Measurements from ENCODE around the gene KLF13.

The KLF13 gene

GRCh38 chr15:31300981-31301672, 25.5 kb upstream of the KLF13 start:
- DNase-seq, result no peak

GRCh38 chr15:31301673-31301990, 25.0 kb upstream of the KLF13 start:
- no peak for DNase-seq

- no peak for DNase-seq
Observed at GRCh38 chr15:31302029-31302657, 24.5 kb upstream of the KLF13 start.

- DNase-seq, result no peak
Observed at GRCh38 chr15:31302778-31303725, 23.6 kb upstream of the KLF13 start.

- no peak for DNase-seq
Observed at GRCh38 chr15:31303726-31304648, 22.6 kb upstream of the KLF13 start.

DNA sequence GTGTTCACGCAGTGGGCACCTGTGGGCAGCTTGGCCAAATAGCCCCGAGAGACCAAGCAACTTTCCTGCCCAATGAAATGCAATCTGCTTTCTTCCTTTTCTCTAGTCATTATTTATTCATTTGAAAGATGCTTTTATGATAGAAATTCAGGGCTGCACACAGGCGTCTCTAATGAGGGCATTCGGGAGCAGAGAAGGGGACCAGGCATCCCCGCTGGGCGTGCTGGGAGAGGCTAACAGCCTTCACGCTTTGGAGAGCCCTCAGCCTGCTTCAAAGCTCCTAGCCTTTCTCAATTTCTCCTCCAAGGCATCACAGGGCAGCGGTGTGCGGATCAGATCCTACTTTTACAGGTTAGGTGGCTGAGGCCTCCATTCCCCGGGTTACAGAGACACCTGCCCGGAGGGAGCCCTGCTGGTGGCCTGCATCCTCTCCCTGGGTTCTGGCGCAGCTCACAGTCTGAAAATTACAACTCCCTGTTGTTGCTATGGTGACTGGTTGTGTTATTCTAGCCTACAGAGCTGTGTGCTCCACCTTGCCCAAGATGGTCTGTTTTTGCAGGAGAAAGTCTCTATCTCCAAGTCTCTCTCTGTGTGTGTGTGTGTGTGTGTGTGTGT, 21.8 kb upstream of the KLF13 start:
- peak; percentile 23 to 28 for DNase-seq

DNA sequence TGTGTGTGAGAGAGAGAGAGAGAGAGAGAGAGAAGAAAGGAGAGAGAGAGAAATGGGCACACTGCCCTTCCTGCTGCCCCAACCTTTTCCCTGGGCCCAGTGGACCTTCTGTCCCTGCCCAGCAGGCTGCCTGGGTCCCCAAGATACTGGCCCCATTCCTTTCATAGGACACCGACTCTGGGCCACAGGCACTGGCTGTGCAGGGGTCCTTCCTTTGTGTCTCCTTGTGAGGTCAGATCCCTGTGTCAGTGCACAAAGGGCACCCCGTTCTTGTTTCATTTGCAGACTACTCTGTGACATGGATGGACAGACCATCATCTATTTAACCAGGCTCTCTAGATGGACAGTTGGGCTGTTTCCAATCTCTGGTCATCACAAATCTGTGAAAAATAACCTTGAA, 21.3 kb upstream of the KLF13 start:
- no peak for DNase-seq

DNA sequence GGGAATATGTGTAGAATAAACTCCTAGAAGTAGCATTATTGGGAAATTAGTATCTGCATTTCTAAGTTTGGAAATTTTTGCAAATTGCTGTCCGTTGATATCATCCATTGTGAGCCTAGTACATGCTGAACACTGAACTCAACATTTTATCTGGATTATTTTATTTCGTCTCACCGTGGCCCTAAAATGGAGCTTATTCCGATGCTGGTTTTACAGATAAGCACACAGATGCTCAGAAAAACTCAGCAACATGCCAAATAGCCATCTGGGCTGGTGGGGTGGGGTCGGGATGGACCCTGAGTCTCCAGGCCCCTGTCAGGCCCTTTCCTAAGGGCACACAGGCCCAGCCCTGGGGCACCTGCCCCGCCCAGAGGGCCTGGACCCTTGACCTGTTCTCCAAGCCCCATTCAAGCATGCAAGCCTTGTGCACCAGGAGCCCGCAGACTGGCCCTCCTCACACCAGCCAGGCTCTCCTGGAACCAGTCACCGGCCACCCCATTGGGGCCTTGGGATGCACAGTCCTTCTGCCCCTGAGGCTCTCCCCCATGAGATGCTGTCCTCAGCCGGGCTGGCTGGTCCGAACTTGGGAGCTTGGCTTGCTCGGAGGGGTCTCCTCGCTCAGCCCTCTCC, 20.7 kb upstream of the KLF13 start:
- no peak for DNase-seq

- peak; percentile 70 to 80 for DNase-seq
Observed at GRCh38 chr15:31306426-31307269, 20.0 kb upstream of the KLF13 start.

- DNase-seq, result no peak
Observed at GRCh38 chr15:31307270-31308184, 19.1 kb upstream of the KLF13 start.

GRCh38 chr15:31308185-31308639, 18.4 kb upstream of the KLF13 start:
- peak in 1 of 2 experiments; percentile 37 for DNase-seq

GRCh38 chr15:31309893-31310606, 16.6 kb upstream of the KLF13 start:
- no peak for DNase-seq

DNA sequence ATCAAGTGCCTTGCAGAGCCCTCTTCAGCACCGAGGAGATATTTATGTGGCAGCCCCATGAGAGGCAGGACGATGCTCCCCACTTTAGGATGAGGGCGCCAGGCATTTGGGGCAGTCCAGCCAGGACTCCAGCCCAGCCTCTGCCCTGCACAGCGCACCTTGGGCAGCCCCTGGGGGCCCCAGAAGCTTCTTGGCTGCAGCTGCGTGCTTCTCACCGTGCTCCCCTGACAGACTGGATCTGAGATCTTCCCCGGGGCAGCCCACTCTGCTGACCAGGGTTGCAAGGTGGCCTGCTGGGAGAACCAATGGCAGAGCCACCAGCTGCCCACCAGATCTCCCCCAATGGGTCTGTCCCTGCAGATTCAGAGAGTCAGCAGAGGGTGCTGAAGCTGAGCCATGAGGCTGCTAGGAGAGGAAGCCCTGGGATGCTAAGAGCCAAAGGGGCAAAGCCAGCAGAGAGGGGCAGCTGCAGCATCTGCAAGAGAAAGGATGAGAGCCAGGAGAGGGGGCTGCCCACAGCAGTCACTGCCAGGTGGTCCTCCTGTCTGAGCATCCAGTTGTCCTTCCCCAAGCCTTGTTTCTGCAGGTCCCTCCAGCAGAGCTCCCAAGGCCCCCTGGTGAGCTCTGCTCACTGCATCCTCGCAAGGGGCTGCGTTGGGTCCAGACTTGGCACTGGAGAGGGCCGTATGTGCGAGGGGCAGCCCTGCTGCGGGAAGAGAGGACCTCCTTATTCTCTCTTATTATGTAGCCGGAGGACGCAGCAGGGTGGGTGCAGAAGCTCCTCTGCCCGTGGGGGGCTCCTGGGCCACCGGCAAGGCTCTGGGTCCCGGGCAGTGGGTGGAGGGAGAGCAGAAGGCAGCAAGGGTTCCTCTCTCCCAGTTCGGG, 14.7 kb upstream of the KLF13 start:
- no peak for DNase-seq

GRCh38 chr15:31313223-31313622, 13.4 kb upstream of the KLF13 start:
- no peak for DNase-seq

DNA sequence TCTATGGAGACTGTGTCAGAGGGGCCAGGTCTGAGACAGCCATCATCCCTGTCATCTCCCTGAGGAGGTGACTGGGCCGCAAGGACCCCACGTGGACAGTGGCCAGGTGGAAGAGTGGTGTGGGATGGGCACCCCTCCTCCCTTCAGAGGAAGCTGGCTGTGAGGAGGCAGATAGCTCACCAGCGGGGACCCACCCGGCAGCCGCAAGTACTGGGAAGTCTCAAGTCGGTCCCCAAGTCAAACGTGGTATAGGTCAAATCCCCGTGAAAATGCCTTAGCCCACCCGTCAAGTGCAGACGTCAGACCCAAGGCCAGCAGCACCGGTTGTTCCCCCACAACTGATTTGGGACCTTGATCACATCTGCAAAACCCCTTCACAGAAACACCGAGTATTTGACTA, 12.3 kb upstream of the KLF13 start:
- no peak for DNase-seq

DNA sequence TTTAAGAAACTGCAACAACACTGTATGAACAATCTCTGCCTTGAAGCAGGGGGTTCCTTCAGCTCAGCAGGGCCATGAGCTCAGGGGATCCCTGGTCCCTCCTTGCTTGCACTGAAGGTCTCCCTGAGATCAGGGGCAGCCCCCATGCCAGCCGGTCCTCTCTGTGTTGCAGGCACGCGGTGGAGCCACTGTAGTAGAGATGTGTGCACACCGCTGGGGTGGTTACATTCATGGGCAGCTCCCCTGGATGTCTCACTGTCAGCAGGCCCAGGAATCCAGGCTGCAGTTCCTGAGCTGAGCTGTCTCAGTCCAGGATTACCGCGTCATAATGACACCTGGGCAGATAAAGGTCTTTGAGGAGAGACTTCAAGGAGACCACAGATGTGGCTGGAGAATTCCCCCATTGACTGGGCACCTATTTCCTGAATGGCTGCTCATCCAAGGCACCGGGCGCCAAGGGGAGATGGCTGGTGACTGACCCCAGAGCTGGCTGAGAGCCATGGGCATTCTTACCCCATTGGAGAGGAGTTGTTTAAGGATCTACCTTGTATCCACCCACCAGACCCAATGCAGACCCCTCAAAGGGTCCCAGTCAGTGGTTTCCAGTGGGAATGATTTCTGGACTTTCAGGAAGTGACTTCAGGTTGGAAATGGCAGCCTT, 10.4 kb upstream of the KLF13 start:
- DNase-seq, result no peak

GRCh38 chr15:31317017-31317416, 9.6 kb upstream of the KLF13 start:
- no peak for DNase-seq

Measured in SHP77 (cell line).